Muscle layer of colon (tissue), 2 donors: ENCODE measurements around the gene AAMP.

Experiments used
- H3K27ac ChIP-seq: one replicate; pipeline ENCODE4 v1.7.0; 2013; ENCODE audit warnings: low read depth, mild to moderate bottlenecking, low read length, moderate library complexity
- H3K27me3 ChIP-seq, 2 donors: one replicate each; pipeline ENCODE4 v1.7.0; 2013; ENCODE audit warnings: low read length in 2 of 2, mild to moderate bottlenecking in 2 of 2; ENCODE audit not compliant: insufficient read depth in 2 of 2, control insufficient read depth in 1 of 2
- H3K36me3 ChIP-seq: one replicate; pipeline ENCODE4 v1.7.0; 2013; ENCODE audit warnings: mild to moderate bottlenecking, low read length; ENCODE audit not compliant: insufficient read depth
- H3K4me1 ChIP-seq: one replicate; pipeline ENCODE4 v1.7.0; 2013; ENCODE audit warnings: mild to moderate bottlenecking, low read length; ENCODE audit not compliant: insufficient read depth
- H3K4me3 ChIP-seq, 2 donors: one replicate each; pipeline ENCODE4 v1.7.0; 2013; ENCODE audit warnings: low read length in 2 of 2, low read depth in 1 of 2, mild to moderate bottlenecking in 1 of 2, moderate library complexity in 1 of 2
- H3K9ac ChIP-seq: one replicate; pipeline ENCODE4 v1.7.0; 2013; ENCODE audit warnings: low read length
- H3K9me3 ChIP-seq: one replicate; pipeline ENCODE4 v1.7.0; 2013; ENCODE audit warnings: mild to moderate bottlenecking, low read length
- donor health status: abdominal sarcoma.
- donor health status: Adenocarcinoma of cecum.

The AAMP gene

DNA sequence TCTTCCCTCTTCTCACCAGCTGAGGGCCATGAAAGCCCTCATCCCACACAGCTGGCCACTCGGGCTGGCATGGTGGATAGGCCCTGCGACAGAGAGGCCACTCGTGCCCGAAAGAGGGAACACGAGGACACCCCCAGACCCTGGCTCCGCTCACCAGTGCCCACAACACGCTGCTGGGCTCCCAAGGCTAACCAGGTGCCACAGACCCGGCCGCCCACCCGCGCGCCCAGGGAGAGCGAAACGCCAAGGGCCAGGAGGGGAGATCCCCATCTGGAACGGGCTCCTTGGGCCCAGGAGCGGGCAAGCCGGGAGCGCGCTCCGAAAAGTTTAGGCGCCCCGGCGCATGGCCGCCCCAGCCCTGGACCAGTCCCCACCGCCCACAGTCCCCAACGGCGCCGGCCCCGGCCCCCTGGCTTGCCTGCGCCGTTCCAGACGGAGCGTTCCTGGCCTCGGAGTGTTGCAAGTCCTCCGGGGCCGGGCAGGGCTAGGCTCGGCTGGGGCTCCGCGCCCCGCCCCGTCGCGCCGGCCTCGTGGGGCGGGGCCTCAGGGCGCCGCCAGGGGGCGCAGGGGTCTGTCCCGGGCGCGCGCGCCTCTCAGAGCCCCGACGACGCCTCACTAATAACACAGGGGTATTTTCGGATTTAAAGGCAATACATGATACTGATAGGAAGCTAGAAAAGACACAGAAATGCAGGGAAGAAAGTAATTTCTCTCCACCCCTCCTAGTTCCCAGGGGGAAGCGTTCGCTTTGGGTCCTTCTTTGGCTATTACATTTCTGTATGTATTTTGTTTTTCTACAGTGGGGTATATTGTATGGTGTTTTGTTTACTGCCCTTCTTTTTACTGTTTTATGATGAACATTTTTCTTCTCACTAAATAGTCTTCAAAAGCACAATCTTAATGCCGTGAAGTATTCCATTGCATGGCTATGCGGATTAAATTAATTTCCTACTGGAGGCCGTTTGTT, 22.4 kb upstream of the AAMP start, which contains the start of gene TMBIM1:
Gene TMBIM1 (minus strand): TSS at position 456 of the 967 bp plus-strand sequence. CDS start 10,362 bp downstream, outside the sequence.
- Histone ChIP-seq H3K4me3 (peak within 1 kb of the TSS; percentile 84 to 91), H3K9me3 (no peaks in the 10 kb centered on the region), H3K4me1 (peaks cover 46% of the 10 kb centered on the region), H3K9ac (peak within 1 kb of the TSS; percentile 97), H3K27ac (peak within 1 kb of the TSS; percentile 97), H3K36me3 (no peaks in the 10 kb centered on the region), H3K27me3 (no peaks in the 10 kb centered on the region)

DNA sequence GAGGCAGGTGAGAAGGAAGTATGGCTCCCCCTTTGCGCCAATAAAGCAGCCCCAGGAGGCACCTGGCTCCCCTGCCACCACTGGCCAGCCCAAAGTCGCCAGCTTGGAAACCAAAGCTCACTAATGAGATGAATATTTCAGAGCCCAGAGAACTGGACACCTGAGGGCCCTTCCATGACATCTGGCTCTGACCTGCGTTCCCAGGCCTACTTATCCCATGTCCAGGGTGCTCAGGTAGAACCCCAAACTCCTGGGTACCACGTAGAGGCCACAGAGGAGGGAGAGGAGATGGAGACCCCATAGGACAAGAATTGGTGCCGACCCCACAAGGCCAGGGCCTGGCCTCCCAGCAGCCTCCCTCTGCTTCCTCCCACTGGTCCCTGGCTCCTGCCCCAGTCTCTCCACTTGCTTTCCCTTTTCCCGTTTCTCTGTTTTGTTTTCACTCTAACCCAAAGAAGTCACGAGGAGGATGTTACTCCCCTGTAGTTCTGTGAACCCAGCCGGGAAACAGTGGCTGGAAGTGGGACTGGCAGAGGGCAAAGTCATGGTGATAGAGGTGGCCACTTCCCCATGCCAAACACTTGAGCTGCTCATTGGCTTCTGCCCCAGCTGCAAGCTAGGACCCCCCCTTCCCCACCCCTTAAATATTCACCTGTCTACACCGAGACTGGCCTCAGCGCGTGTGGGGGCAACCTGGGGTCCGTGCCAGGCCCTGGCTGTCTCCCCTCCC, 21.5 kb upstream of the AAMP start:
- peak overlapping the region; percentile 84 to 91 for H3K4me3 ChIP-seq
- H3K4me1 ChIP-seq, result peaks cover 50% of the 10 kb centered on the region

DNA sequence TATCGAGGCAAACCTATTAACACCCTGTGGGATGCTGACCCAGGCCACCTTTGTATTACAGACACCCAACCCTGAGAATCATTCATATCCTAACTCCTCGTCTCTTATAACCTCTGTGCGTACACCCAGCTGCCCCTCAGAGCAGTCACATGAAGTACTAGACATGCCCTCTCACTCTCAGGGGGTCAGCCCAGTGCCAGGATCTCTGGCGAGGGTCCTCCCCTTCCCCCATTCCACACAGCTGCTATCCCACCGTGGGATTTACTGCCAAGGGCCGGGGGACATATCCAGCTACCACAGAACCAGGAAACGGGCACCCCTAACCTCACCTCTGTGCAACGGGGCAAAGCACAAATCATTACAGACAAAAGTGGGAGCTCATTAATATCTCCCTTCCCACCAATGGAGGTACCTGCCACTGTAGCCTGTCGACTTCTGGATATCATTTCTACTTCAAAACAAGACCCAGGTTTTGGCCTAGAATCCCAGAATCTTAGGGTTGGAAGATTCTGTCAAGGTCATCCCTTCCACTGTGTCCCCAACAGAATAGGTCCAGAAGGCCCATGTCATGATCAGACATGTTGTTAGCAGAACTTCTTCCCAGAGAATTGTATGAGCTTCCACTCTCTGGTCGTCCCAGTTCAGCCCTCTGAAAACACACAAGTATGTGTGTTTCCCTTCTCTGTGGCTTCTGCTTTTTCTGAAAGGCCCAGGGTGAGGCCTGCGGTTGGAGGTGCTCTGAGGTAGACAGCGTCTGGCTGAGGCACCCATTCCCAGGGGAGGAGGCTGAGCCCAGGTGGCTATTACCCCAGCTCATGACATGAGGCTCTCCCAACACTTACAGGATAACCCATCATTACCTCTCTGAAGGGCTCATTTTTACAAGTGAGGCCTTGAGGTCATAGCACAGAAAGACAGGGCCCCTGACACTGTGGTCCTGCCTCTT, 20.7 kb upstream of the AAMP start:
- no peaks in the 10 kb centered on the region for H3K9me3 ChIP-seq
- H3K4me3 ChIP-seq, result peak overlapping the region; percentile 84 to 91
- H3K27ac ChIP-seq, result peak overlapping the region; percentile 97
- H3K36me3 ChIP-seq, result no peaks in the 10 kb centered on the region
- peak overlapping the region; percentile 97 for H3K9ac ChIP-seq
- H3K4me1 ChIP-seq, result peaks cover 59% of the 10 kb centered on the region
- H3K27me3 ChIP-seq, result no peaks in the 10 kb centered on the region

More for the DNA sequence above, 21.5 kb upstream of the AAMP start:
- peak overlapping the region; percentile 97 for H3K9ac ChIP-seq
- H3K27me3 ChIP-seq, result no peaks in the 10 kb centered on the region
- peak overlapping the region; percentile 97 for H3K27ac ChIP-seq
- no peaks in the 10 kb centered on the region for H3K9me3 ChIP-seq
- no peaks in the 10 kb centered on the region for H3K36me3 ChIP-seq

DNA sequence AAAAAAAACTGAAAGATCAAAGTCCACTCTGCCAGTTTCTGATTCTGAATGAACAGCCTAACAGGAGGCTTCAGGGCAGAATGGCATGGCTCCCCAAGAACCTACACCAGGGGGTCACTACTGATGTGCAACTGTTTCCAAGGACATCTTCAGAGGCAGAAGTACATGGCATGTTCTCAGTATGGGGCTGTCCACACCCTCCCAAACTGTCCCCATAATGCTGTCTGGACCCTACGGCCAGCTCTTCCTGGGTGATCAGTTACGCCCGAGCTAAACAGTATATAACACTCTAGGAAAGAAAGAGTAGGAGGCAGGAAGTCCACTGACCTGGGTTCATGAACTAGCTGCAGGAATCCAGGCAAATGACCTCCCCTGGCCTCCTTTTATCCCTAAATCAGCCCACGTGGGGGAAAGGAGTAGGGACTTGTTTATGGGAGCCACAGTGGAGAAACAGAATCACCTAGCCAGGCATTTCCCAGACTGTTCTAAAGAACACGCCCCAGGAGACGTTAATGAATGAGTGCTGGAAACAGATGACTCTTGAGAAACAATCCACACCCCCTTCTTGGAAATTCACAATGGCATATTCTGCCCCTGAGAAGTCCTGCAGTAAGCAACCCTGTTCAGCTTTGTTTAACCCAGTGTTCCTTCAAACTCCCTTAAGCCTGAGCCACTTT, 19.8 kb upstream of the AAMP start:
- Histone ChIP-seq H3K27me3 (no peaks in the 10 kb centered on the region), H3K9ac (peak overlapping the region; percentile 97), H3K9me3 (no peaks in the 10 kb centered on the region), H3K4me3 (peak overlapping the region in 1 of 2 donors; percentile 84), H3K36me3 (no peaks in the 10 kb centered on the region), H3K27ac (peak overlapping the region; percentile 97), H3K4me1 (peaks cover 67% of the 10 kb centered on the region)

DNA sequence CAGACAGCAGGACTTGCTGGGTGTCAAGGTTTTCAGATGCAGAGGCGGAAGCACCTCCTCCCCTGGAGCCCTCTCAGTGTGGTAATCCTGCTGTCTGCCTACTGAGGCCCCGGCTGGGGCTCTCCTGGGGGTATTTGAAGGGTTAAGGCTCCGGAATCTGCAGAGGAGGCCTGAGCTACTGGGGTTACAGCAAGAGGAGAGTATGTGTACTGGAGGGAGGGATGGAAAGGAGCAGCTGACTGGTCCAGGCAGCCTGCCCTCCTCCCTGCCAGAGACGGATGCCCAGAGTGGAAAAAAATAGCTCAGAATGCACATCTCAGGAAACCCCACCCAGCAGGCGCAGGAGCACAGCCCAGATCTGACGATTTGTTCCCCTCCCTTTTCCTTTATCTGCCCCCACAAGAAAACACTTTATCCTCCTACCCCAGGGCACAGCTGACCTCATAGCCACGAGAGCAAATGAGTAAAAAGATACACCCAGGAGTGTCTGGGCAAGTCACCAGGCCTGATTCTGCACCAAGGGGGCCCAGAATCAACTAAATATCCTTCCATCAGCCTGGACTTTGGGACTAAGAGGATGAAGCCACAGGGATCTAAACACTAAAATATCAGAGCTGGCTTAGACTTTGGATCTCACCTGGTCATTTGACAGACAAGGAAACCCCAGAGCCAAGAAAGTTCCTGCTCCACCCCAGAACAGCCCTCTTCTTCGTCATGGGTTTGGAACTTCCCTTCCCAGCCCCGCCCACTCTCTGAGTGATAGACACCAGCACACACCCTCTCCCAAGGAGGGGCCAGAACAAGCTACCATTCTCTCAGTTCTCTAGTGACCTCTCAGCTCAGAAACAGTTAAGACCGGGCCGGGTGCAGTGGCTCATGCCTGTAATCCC, 16.9 kb upstream of the AAMP start:
- Histone ChIP-seq H3K9ac (peak overlapping the region; percentile 69), H3K9me3 (no peaks in the 10 kb centered on the region), H3K27ac (peak overlapping the region; percentile 88), H3K4me1 (peaks cover 89% of the 10 kb centered on the region), H3K4me3 (peak overlapping the region; percentile 33 to 71), H3K36me3 (no peaks in the 10 kb centered on the region), H3K27me3 (no peaks in the 10 kb centered on the region)

GRCh38 chr2:218285604-218286003, 15.7 kb upstream of the AAMP start:
- no peaks in the 10 kb centered on the region for H3K27me3 ChIP-seq
- peak overlapping the region; percentile 88 for H3K27ac ChIP-seq
- H3K9ac ChIP-seq, result peak overlapping the region; percentile 69
- H3K4me3 ChIP-seq, result peak overlapping the region in 1 of 2 donors; percentile 71
- H3K9me3 ChIP-seq, result no peaks in the 10 kb centered on the region
- peaks cover 88% of the 10 kb centered on the region for H3K4me1 ChIP-seq
- H3K36me3 ChIP-seq, result peaks cover 11% of the 10 kb centered on the region

GRCh38 chr2:218284106-218284811, 14.3 kb upstream of the AAMP start:
- no peaks in the 10 kb centered on the region for H3K9me3 ChIP-seq
- peaks cover 25% of the 10 kb centered on the region for H3K36me3 ChIP-seq
- H3K4me1 ChIP-seq, result peaks cover 76% of the 10 kb centered on the region
- peak overlapping the region; percentile 58 for H3K9ac ChIP-seq
- no peaks in the 10 kb centered on the region for H3K27me3 ChIP-seq
- peak overlapping the region; percentile 88 for H3K27ac ChIP-seq
- peak overlapping the region in 1 of 2 donors; percentile 43 for H3K4me3 ChIP-seq

DNA sequence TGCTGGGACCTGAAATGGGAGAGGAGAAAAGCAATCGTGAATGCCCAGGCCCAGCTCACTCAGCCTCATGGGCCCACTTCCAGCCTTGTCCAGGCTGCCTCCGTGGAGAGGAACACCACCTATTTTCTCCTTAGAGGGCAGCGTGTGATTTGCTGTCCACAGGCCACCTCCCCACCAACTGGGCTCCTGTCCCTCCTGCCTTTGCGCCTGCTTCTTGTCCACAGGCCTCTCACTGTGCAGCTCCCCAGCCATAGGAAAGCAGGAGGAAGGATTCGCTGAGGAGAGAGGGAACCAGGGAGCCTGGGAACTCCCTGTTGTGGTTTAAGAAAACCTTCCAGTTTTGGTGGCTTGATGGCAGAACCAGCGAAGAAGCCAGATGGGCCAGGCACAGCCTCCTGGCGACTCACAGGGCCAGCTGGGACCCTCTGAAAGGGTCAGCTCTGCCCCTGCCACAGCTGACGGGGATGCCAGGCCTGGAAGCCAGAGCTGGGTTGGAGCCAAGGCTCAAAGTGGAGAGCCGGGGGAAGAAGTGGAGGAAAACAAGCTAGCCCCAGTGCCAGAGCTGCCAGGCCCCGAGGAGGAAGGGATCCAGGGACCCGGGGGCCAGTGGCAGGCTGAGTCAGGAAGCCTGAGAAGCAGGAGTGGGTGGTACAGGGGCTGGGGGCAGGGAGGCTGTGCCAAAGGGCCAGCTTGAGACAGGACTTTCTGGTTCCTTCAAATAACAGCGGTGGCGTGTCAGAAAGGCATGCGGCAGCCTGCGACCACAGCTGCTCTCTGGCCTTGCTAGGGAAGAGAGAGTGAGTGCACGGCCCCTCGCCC, 12.4 kb upstream of the AAMP start:
- peaks cover 61% of the 10 kb centered on the region for H3K4me1 ChIP-seq
- H3K9me3 ChIP-seq, result no peaks in the 10 kb centered on the region
- H3K27ac ChIP-seq, result peak overlapping the region; percentile 74
- H3K4me3 ChIP-seq, result peak overlapping the region in 1 of 2 donors; percentile 25
- H3K9ac ChIP-seq, result peak overlapping the region; percentile 74
- peaks cover 43% of the 10 kb centered on the region for H3K36me3 ChIP-seq
- H3K27me3 ChIP-seq, result no peaks in the 10 kb centered on the region

- Histone ChIP-seq H3K9ac (peak overlapping the region; percentile 74), H3K36me3 (peaks cover 53% of the 10 kb centered on the region), H3K4me1 (peaks cover 56% of the 10 kb centered on the region)
Measured at GRCh38 chr2:218281449-218281848, 11.5 kb upstream of the AAMP start.

More at GRCh38 chr2:218281449-218281848, 11.5 kb upstream of the AAMP start:
- H3K9me3 ChIP-seq, result no peaks in the 10 kb centered on the region
- peak overlapping the region; percentile 74 for H3K27ac ChIP-seq
- H3K27me3 ChIP-seq, result no peaks in the 10 kb centered on the region
- no peak overlapping the region for H3K4me3 ChIP-seq
